Spleen (tissue), 7 donors: Measurements from ENCODE around the gene CA11.

Experiments used
- CTCF ChIP-seq, 11 experiments: fragments of 200-600 bp in 7 of 11; fragments of 450-650 bp in 4 of 11; sonication (generic) in 4 of 11; IDR thresholded peaks in 8 of 11; conservative IDR thresholded peaks in 3 of 11; 1 replicate in 7 of 11; 2 replicates in 4 of 11; pipeline versions ENCODE4 v1.4.0 to v1.8.0; 2016 to 2021; ENCODE audit warnings: antibody characterized with exemption in 11 of 11, inconsistent platforms in 4 of 11, mild to moderate bottlenecking in 1 of 11
- POLR2A ChIP-seq, 3 donors: fragments of 450-650 bp; IDR thresholded peaks; one replicate each; pipeline ENCODE4 v1.5.1; 2017; ENCODE audit warnings: antibody characterized with exemption in 3 of 3, mild to moderate bottlenecking in 1 of 3
- POLR2AphosphoS5 ChIP-seq, 3 donors: sonication (generic); formaldehyde crosslinking; IDR thresholded peaks; one replicate each; pipeline ENCODE4 v1.5.1; 2017; ENCODE audit warnings: antibody characterized with exemption in 3 of 3
- donor health status: DM: no; HTN: no; CAD: no; lungs with moderate emphysema.
- donor health status: DM: no; HTN: no; CAD: no.
- donor health status: DM: no; HTN: no; CAD: no.

GRCh38 chr19:48613024-48613851 lies 32.7 kb downstream of the CA11 start:
- TF ChIP-seq CTCF (IDR thresholded peaks at IDR 0.05 in 8 of 11, conservative IDR thresholded peaks at IDR 0.05 in 3 of 11) (no peak), POLR2AphosphoS5 (IDR thresholded peaks at IDR 0.05) (peak in 2 of 3 donors; percentile 8 to 27), POLR2A (IDR thresholded peaks at IDR 0.05) (no peak)
